HEK293 (cell line): ENCODE measurements around the gene MARCHF10.
A peak's percentile ranks its signal among the peaks of the same experiment; 100 is the strongest.

Experiments used
- HOXA7 ChIP-seq: sonication (generic); formaldehyde crosslinking; IDR thresholded peaks from 2 replicates; pipeline ENCODE4 v1.8.1; 2022; ENCODE audit warnings: missing genetic modification reagents, borderline replicate concordance
- KLF1 ChIP-seq: fragments of 450-650 bp; formaldehyde crosslinking; IDR thresholded peaks from 2 replicates; pipeline ENCODE4 v1.5.1; 2016; ENCODE audit warnings: missing biosample characterization, missing genetic modification characterization
- KLF8 ChIP-seq: fragments of 450-650 bp; formaldehyde crosslinking; IDR thresholded peaks from 2 replicates; pipeline ENCODE4 v1.5.1; 2016; ENCODE audit warnings: missing biosample characterization, missing genetic modification characterization
- SCRT2 ChIP-seq: fragments of 450-650 bp; formaldehyde crosslinking; IDR thresholded peaks from 2 replicates; pipeline ENCODE4 v1.5.1; 2016; ENCODE audit warnings: missing biosample characterization, missing genetic modification characterization
- ZNF155 ChIP-seq: fragments of 450-650 bp; formaldehyde crosslinking; IDR thresholded peaks from 2 replicates; pipeline ENCODE4 v1.5.1; 2016; ENCODE audit warnings: missing biosample characterization, missing genetic modification characterization
- ZNF248 ChIP-seq: fragments of 450-650 bp; formaldehyde crosslinking; IDR thresholded peaks from 2 replicates; pipeline ENCODE4 v1.5.1; 2017; ENCODE audit warnings: missing biosample characterization, missing genetic modification characterization
- ZNF292 ChIP-seq: fragments of 450-650 bp; formaldehyde crosslinking; IDR thresholded peaks from 2 replicates; pipeline ENCODE4 v1.5.1; 2016; ENCODE audit warnings: low read depth, missing biosample characterization, missing genetic modification characterization, borderline replicate concordance
- ZNF518A ChIP-seq: fragments of 450-650 bp; formaldehyde crosslinking; conservative IDR thresholded peaks from 2 replicates; pipeline ENCODE4 v1.5.1; 2016; ENCODE audit warnings: low read depth, missing biosample characterization, missing genetic modification characterization
- TF ChIP-seq, protein P1 (sequence below): fragments of 450-650 bp; IDR thresholded peaks from 2 replicates; pipeline ENCODE4 v1.5.1; 2018; ENCODE audit warnings: missing biosample characterization, missing genetic modification characterization

MARCHF10 gene

GRCh38 chr17:62652251-62653001 is 155.7 kb downstream of the MARCHF10 start (continued):
- TF ChIP-seq HOXA7 (CRISPR knock-in tag): no peak
- TF ChIP-seq ZNF248: no peak
- TF ChIP-seq ZNF155 (tag by site-specific recombination): no peak
- TF ChIP-seq SCRT2 (tag by site-specific recombination): peak; percentile 61
- no peak for TF ChIP-seq ZNF292 (tag by site-specific recombination)
- TF ChIP-seq, protein P1, sequence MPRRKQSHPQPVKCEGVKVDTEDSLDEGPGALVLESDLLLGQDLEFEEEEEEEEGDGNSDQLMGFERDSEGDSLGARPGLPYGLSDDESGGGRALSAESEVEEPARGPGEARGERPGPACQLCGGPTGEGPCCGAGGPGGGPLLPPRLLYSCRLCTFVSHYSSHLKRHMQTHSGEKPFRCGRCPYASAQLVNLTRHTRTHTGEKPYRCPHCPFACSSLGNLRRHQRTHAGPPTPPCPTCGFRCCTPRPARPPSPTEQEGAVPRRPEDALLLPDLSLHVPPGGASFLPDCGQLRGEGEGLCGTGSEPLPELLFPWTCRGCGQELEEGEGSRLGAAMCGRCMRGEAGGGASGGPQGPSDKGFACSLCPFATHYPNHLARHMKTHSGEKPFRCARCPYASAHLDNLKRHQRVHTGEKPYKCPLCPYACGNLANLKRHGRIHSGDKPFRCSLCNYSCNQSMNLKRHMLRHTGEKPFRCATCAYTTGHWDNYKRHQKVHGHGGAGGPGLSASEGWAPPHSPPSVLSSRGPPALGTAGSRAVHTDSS (tag by site-specific recombination): no peak
- TF ChIP-seq ZNF518A (tag by site-specific recombination): no peak
- peak; percentile 22; the same call in 1 of the 2 replicates for TF ChIP-seq KLF1 (tag by site-specific recombination)
- 0 out of 2 replicates have a peak, but pooled peaks have one; percentile 25 for TF ChIP-seq KLF8 (tag by site-specific recombination)
